K562 (cell line): ENCODE results near the gene CCDC159. TPM values are rescaled to one million over a fixed set of nuclear protein-coding genes. Genes with fewer than 3 reads are reported as not detected.

Experiments
- ATAC-seq: fragments of 200-7000 bp; cut with Tn5 transposase; 3 replicates; pipeline ENCODE4 v1.9.1; 2020; ENCODE audit warnings: moderate library complexity
- BruUV-seq: library from RNA; stranded (reverse); fragments of 400-500 nt; replicated peaks from 2 replicates; lab custom pipeline; 2021; lab: Mats Ljungman, UMichigan
- CTCF ChIA-PET: fragments of 300-600 bp; formaldehyde crosslinking; extraction: SDS; loops from one replicate; lab custom pipeline; 2021; ENCODE audit warnings: low intra/inter-chr PET ratio; lab: Yijun Ruan, JAX
- POLR2A ChIA-PET: fragments of 300-600, 350-650 bp; sonication (Branson Sonifier 250); formaldehyde crosslinking; extraction: SDS; loops from one replicate; lab custom pipeline; 2021; ENCODE audit warnings: antibody characterized with exemption, inconsistent platforms; lab: Yijun Ruan, JAX
- DNase-seq, 4 experiments: peaks; one replicate each; pipeline versions ENCODE4 v3.0.0 to v3.0.0-alpha.2; 2011 to 2018; ENCODE audit warnings: low spot score in 3 of 4, mixed read lengths in 3 of 4; ENCODE audit errors: extremely low read depth in 1 of 4
- FAIRE-seq: peaks from 2 replicates; lab custom pipeline; 2011; peaks lifted over from hg19 to GRCh38; lab: Jason Lieb, UNC
- H2AFZ ChIP-seq: 2 replicates; pipeline ENCODE4 v1.6.0; 2011; ENCODE audit warnings: low read depth, low read length, control low read depth, inconsistent platforms
- H3K27ac ChIP-seq: fragments of 200-600 bp; 3 replicates; pipeline ENCODE4 v1.8.0; 2011; ENCODE audit warnings: low read depth, mild to moderate bottlenecking, control low read depth, inconsistent platforms, low read length, moderate library complexity, mixed read lengths; ENCODE audit errors: extremely low read depth
- H3K27me3 ChIP-seq, 2 experiments: fragments of 300-600 bp in 1 of 2; 2 replicates in 1 of 2; 3 replicates in 1 of 2; pipeline versions ENCODE4 v1.6.0 to v1.8.0; 2011; ENCODE audit warnings: inconsistent platforms in 2 of 2, low read length in 2 of 2, mild to moderate bottlenecking in 1 of 2, mixed read lengths in 1 of 2, moderate library complexity in 1 of 2; ENCODE audit not compliant: control insufficient read depth in 2 of 2, insufficient read depth in 2 of 2
- H3K36me3 ChIP-seq: fragments of 300-600 bp; 3 replicates; pipeline ENCODE4 v1.8.0; 2011; ENCODE audit warnings: mild to moderate bottlenecking, low read length, inconsistent platforms; ENCODE audit not compliant: control insufficient read depth, insufficient read depth
- H3K4me1 ChIP-seq, 2 experiments: fragments of 200-600 bp in 1 of 2; replicated peaks in 1 of 2; 2 replicates in 1 of 2; 3 replicates in 1 of 2; pipeline versions ENCODE4 v1.5.1 to v1.8.0; 2011; ENCODE audit warnings: inconsistent platforms in 2 of 2, low read length in 2 of 2, mild to moderate bottlenecking in 1 of 2, mixed read lengths in 1 of 2, moderate library complexity in 1 of 2; ENCODE audit not compliant: control insufficient read depth in 2 of 2, insufficient read depth in 2 of 2
- H3K4me2 ChIP-seq: 2 replicates; pipeline ENCODE4 v1.6.1; 2011; ENCODE audit warnings: low read length, control low read depth, inconsistent platforms, mixed read lengths; ENCODE audit not compliant: insufficient read depth
- H3K4me3 ChIP-seq: fragments of 200-600 bp; sonication (generic), shearing (Covaris generic); 2 replicates; pipeline ENCODE4 v1.5.1; 2016; ENCODE audit warnings: control low read depth, inconsistent platforms
- H3K79me2 ChIP-seq: fragments of 200-600 bp; 3 replicates; pipeline ENCODE4 v1.8.0; 2011; ENCODE audit warnings: low read length, inconsistent platforms; ENCODE audit not compliant: control insufficient read depth, insufficient read depth
- H3K9ac ChIP-seq, 2 experiments: 2 replicates each; pipeline versions ENCODE4 v1.6.0 to v1.6.1; 2011; ENCODE audit warnings: low read depth in 2 of 2, low read length in 2 of 2, control low read depth in 1 of 2, inconsistent platforms in 1 of 2, mild to moderate bottlenecking in 1 of 2, mixed read lengths in 1 of 2; ENCODE audit not compliant: insufficient read depth in 1 of 2
- H3K9me1 ChIP-seq: one replicate; pipeline ENCODE4 v1.6.0; 2011; ENCODE audit warnings: inconsistent platforms, mild to moderate bottlenecking, low read length, moderate library complexity; ENCODE audit not compliant: control insufficient read depth, insufficient read depth
- H3K9me3 ChIP-seq: replicated peaks from 2 replicates; pipeline ENCODE4 v1.5.1; 2011; ENCODE audit warnings: low read depth, low read length, inconsistent platforms; ENCODE audit not compliant: control insufficient read depth, insufficient read depth
- H4K20me1 ChIP-seq: replicated peaks from 2 replicates; pipeline ENCODE4 v1.6.1; 2011; ENCODE audit warnings: low read length, inconsistent platforms, mixed read lengths; ENCODE audit not compliant: control insufficient read depth, insufficient read depth
- BCL6 ChIP-seq: fragments of 250-450 bp; sonication (Bioruptor Pico); IDR thresholded peaks from 2 replicates; pipeline ENCODE4 v1.4.0; 2020
- NFIX ChIP-seq: fragments of 250-450 bp; sonication (Bioruptor Pico); IDR thresholded peaks from 2 replicates; pipeline ENCODE4 v1.4.0; 2020; ENCODE audit warnings: low read depth, mild to moderate bottlenecking, moderate library complexity
- NR4A1 ChIP-seq, 2 experiments: fragments of 250-450 bp in 1 of 2; fragments of 450-650 bp in 1 of 2; sonication (Bioruptor Pico) in 1 of 2; IDR thresholded peaks; 2 replicates each; pipeline versions ENCODE4 v1.4.0 to v1.6.1; 2016 to 2020; ENCODE audit warnings: mild to moderate bottlenecking in 2 of 2, missing compliant biosample characterization in 1 of 2, missing genetic modification characterization in 1 of 2, moderate library complexity in 1 of 2
- PURB ChIP-seq: sonication (generic); formaldehyde crosslinking; IDR thresholded peaks from 2 replicates; pipeline ENCODE4 v1.9.0; 2021; ENCODE audit warnings: low read depth, mild to moderate bottlenecking, missing genetic modification reagents
- RNF2 ChIP-seq: sonication (generic); IDR thresholded peaks from 2 replicates; pipeline ENCODE4 v1.6.1; 2016
- TAL1 ChIP-seq: fragments of 450-650 bp; IDR thresholded peaks from 2 replicates; pipeline ENCODE4 v1.6.1; 2016; ENCODE audit warnings: mild to moderate bottlenecking
- ZNF696 ChIP-seq: fragments of 250-450 bp; sonication (Bioruptor Pico); conservative IDR thresholded peaks from 2 replicates; pipeline ENCODE4 v1.4.0; 2020; ENCODE audit warnings: mild to moderate bottlenecking, moderate library complexity
- WGBS: fragments of 100-300 bp; shearing (Covaris generic); methylation state at CpG from one replicate; pipeline ENCODE4 v1.1.6; 2016; ENCODE audit warnings: low coverage, mixed read lengths; ENCODE audit not compliant: insufficient coverage; ENCODE audit errors: missing lambda C conversion rate; 5-methylcytosine and 5-hydroxymethylcytosine counted together
- in situ Hi-C: fragments of 300-500 bp; cut with MboI; formaldehyde crosslinking; loops from 4 replicates; pipeline ENCODE4 v1.15.0; 2018; ENCODE audit warnings: inconsistent platforms, mixed read lengths
- intact Hi-C: fragments of 100-400 bp; cut with micrococcal nuclease; formaldehyde crosslinking; loops from 2 replicates; pipeline ENCODE4 v1.14.2; 2022
- polyA plus RNA-seq, 8 experiments: library from polyadenylated mRNA; depleted of rRNA in 4 of 8; stranded (reverse) in 5 of 8; unstranded in 3 of 8; fragments of >200 nt; fragmentation: Nextera tagmentation in 2 of 8; fragmentation: Illumina TruSeq in 1 of 8; extraction: Ambion mirVana in 2 of 8; extraction: Trizol in 1 of 8; gene quantifications; 2 replicates each; pipeline versions ENCODE4 v1.2.1 to v1.2.3, GENCODE V29; 2011 to 2014; ENCODE audit warnings: inconsistent platforms in 1 of 8, missing spikeins in 1 of 8
- total RNA-seq, 7 experiments: library from RNA; depleted of rRNA in 6 of 7; stranded (reverse); fragments of >200 nt in 6 of 7; fragmentation: Illumina TruSeq in 2 of 7; extraction: Trizol in 2 of 7; gene quantifications; 2 replicates each; pipeline versions ENCODE4 v1.2.1 to v1.2.3, GENCODE V29; 2011 to 2021; ENCODE audit warnings: low replicate concordance in 1 of 7
- TF ChIP-seq, protein P1 (sequence below): fragments of 250-450 bp; sonication (Bioruptor Pico); IDR thresholded peaks from 2 replicates; pipeline ENCODE4 v1.5.0; 2020; ENCODE audit warnings: mild to moderate bottlenecking, borderline replicate concordance

The CCDC159 gene
- total and polyA plus RNA-seq, 9 of the 15 experiments (the other 6 are each of a cell fraction or from before 2014, with no cell fraction given) = 0.68 to 10.1 (median 4.7) TPM

DNA sequence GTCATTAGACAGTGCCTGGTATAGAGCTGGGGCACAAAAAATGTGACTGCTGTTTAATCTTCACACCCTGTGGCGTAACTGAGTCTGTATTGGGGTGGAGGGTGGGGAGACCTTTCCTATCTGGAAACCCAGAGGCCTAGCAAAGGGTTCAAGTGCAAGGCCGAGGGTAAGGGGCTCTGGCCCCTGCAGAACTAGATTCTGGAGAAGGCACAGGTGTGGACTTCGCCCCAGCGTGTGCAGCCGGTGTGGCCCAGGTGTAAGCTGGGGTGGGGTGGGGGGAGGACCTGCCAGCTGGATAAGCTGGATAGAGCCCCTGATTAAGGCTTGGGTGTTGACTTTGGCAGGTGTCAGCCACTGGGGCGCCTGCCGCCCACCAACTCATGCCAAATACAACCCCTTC is 8.2 kb upstream of the CCDC159 start:
- in situ Hi-C loops = no loop called here
- no peaks in the 10 kb centered on the region for H4K20me1 ChIP-seq
- peaks cover 3 to 26% of the 10 kb centered on the region in 2 experiments; a peak in 3 of 5 replicates for H3K4me1 ChIP-seq
- H3K9ac ChIP-seq = peak overlapping the region in 1 of 2 experiments; percentile 84; a peak in 2 of 4 replicates
- no peak for TF ChIP-seq PURB (CRISPR knock-in tag)
- no peak for TF ChIP-seq NR4A1 (CRISPR knock-in tag; IDR thresholded peaks at IDR 0.05)
- no peak for TF ChIP-seq NR4A1 (tag; IDR thresholded peaks at IDR 0.05)
- TF ChIP-seq ZNF696 (CRISPR knock-in tag) = no peak
- TF ChIP-seq, protein P1, sequence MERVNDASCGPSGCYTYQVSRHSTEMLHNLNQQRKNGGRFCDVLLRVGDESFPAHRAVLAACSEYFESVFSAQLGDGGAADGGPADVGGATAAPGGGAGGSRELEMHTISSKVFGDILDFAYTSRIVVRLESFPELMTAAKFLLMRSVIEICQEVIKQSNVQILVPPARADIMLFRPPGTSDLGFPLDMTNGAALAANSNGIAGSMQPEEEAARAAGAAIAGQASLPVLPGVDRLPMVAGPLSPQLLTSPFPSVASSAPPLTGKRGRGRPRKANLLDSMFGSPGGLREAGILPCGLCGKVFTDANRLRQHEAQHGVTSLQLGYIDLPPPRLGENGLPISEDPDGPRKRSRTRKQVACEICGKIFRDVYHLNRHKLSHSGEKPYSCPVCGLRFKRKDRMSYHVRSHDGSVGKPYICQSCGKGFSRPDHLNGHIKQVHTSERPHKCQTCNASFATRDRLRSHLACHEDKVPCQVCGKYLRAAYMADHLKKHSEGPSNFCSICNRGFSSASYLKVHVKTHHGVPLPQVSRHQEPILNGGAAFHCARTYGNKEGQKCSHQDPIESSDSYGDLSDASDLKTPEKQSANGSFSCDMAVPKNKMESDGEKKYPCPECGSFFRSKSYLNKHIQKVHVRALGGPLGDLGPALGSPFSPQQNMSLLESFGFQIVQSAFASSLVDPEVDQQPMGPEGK (CRISPR knock-in tag) = no peak
- no peak for TF ChIP-seq TAL1
- no peak for TF ChIP-seq NFIX
- no peak for TF ChIP-seq BCL6 (CRISPR knock-in tag)
- no peak for TF ChIP-seq RNF2
- TF ChIP-seq, all 486 proteins: peak for 0
- POLR2A ChIA-PET = interaction anchor here (0.6 to 1.4 kb wide), 3 partner anchors 9 to 13 kb away, joined by 3 read pairs; no protein-coding TSS in a partner anchor
- H3K9me1 ChIP-seq = no peaks in the 10 kb centered on the region
- WGBS = 56% methylated on average over 7 of the region's 7 CpGs
- H3K27ac ChIP-seq = no peak overlapping the region
- no peak overlapping the region for H2AFZ ChIP-seq
- H3K27me3 ChIP-seq = no peaks in the 10 kb centered on the region
- no peaks in the 10 kb centered on the region for H3K36me3 ChIP-seq
- H3K79me2 ChIP-seq = no peaks in the 10 kb centered on the region
- H3K9me3 ChIP-seq = peaks cover 5% of the 10 kb centered on the region; the same call in 1 of the 2 replicates
- no peak for DNase-seq
- H3K4me2 ChIP-seq = no peak overlapping the region
- BruUV-seq = no TSS peak
- FAIRE-seq = no peak
- no peak for ATAC-seq
- intact Hi-C loops = no loop called here
- no peak overlapping the region for H3K4me3 ChIP-seq
- CTCF ChIA-PET = no interaction called here
